Dendritic cell treated with granulocyte-macrophage colony-stimulating factor and Interleukin-4, amounts not matched to agents 40 ng/mL and 50 ng/mL, for 4 days (primary cell): Measurements from ENCODE around the gene DCP1B.

ENCODE experiments used
- H3K27ac Mint-ChIP-seq: one replicate; pipeline ENCODE4 v1.8.0; 2022; ENCODE audit warnings: mild to moderate bottlenecking, mixed read lengths
- H3K27me3 Mint-ChIP-seq: one replicate; pipeline ENCODE4 v1.8.0; 2022; ENCODE audit warnings: mild to moderate bottlenecking, mixed read lengths
- H3K36me3 Mint-ChIP-seq: one replicate; pipeline ENCODE4 v1.8.0; 2022; ENCODE audit warnings: low read depth, mixed read lengths
- H3K4me1 Mint-ChIP-seq: one replicate; pipeline ENCODE4 v1.8.0; 2022; ENCODE audit warnings: low read depth, mixed read lengths
- H3K4me3 Mint-ChIP-seq: one replicate; pipeline ENCODE4 v1.8.0; 2022; ENCODE audit warnings: mild to moderate bottlenecking, moderate library complexity, mixed read lengths
- H3K9me3 Mint-ChIP-seq: one replicate; pipeline ENCODE4 v1.8.0; 2022; ENCODE audit warnings: mixed read lengths
- intact Hi-C: fragments of 100-400 bp; cut with micrococcal nuclease; formaldehyde crosslinking; loops from one replicate; pipeline ENCODE4 v1.15.0; 2022

The DCP1B gene

DNA sequence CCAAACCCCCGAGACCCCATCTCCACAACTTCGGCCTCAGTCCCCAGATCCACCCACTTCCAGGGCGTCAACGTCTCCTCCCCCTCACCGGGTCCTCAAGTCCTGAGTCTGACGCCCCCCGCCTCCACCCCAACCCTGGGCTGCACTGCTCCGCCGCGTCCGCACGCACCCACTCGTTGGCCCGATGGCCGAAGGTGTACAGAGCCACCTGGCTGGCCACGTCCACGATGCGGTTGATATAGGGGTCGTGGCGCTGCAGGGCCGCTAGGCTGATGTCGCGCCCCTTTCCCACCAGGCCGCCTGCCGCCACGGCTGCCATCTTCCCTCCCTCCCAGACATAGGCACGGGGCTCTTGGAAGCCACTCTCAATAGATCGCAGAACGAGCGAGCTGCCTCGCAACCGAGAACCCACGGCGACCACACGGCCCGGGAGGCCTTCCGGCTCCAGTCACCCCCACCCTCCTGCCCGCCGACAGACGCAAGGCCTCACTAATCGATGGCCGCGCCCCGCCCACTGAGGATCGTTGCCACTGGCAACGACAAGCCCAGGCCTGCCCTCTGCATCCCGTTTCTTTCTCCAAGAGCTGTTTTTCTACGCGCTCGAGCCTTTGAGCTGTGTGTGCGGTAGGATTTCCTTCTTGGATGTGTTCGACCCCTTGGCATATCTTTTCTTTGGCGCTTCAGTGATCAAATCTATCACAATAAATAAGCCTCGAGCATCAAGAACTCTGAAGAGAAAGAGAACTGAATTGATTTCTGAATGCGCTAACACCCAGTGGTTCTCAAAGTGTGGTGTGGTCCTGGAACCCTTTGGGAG, at the start of gene DCP1B:
DCP1B (minus strand) TSS at position 345 of the 817 bp plus-strand sequence; CDS start at position 319, 26 bp downstream.
- Mint-ChIP-seq H3K4me3 (peak within 1 kb of the TSS; percentile 100), H3K9me3 (no peaks in the 10 kb centered on the region), H3K27ac (peak within 1 kb of the TSS; percentile 98), H3K27me3 (no peaks in the 10 kb centered on the region), H3K36me3 (peaks cover 11% of the 10 kb centered on the region), H3K4me1 (peaks cover 16% of the 10 kb centered on the region)
- intact Hi-C loops, result no loop called here

- Mint-ChIP-seq H3K27ac (no peak overlapping the region), H3K4me3 (no peak overlapping the region), H3K9me3 (no peaks in the 10 kb centered on the region), H3K27me3 (peaks cover 61% of the 10 kb centered on the region), H3K4me1 (peaks cover 9% of the 10 kb centered on the region), H3K36me3 (no peaks in the 10 kb centered on the region)
- intact Hi-C loops, result no loop called here
Observed at GRCh38 chr12:2053691-2054090, 49.4 kb upstream of the DCP1B start.

GRCh38 chr12:2052826-2053678, 48.8 kb upstream of the DCP1B start, which contains the start of gene CACNA1C:
CACNA1C (plus strand) TSS chr12:2052987; CDS start chr12:2053563, 576 bp downstream.
- intact Hi-C loops, result no loop called here
- no peak within 1 kb of the TSS for H3K27ac Mint-ChIP-seq
- peaks cover 65% of the 10 kb centered on the region for H3K27me3 Mint-ChIP-seq

GRCh38 chr12:2051700-2052621, 47.7 kb upstream of the DCP1B start:
- Mint-ChIP-seq H3K27me3 (peaks cover 56% of the 10 kb centered on the region), H3K9me3 (no peaks in the 10 kb centered on the region), H3K36me3 (no peaks in the 10 kb centered on the region), H3K27ac (no peak overlapping the region), H3K4me3 (no peak overlapping the region), H3K4me1 (peaks cover 9% of the 10 kb centered on the region)
- intact Hi-C loops, result no loop called here

More at GRCh38 chr12:2052826-2053678, 48.8 kb upstream of the DCP1B start, which contains the start of gene CACNA1C:
- H3K9me3 Mint-ChIP-seq, result no peaks in the 10 kb centered on the region
- H3K4me3 Mint-ChIP-seq, result no peak within 1 kb of the TSS
- H3K4me1 Mint-ChIP-seq, result peaks cover 9% of the 10 kb centered on the region
- H3K36me3 Mint-ChIP-seq, result no peaks in the 10 kb centered on the region

DNA sequence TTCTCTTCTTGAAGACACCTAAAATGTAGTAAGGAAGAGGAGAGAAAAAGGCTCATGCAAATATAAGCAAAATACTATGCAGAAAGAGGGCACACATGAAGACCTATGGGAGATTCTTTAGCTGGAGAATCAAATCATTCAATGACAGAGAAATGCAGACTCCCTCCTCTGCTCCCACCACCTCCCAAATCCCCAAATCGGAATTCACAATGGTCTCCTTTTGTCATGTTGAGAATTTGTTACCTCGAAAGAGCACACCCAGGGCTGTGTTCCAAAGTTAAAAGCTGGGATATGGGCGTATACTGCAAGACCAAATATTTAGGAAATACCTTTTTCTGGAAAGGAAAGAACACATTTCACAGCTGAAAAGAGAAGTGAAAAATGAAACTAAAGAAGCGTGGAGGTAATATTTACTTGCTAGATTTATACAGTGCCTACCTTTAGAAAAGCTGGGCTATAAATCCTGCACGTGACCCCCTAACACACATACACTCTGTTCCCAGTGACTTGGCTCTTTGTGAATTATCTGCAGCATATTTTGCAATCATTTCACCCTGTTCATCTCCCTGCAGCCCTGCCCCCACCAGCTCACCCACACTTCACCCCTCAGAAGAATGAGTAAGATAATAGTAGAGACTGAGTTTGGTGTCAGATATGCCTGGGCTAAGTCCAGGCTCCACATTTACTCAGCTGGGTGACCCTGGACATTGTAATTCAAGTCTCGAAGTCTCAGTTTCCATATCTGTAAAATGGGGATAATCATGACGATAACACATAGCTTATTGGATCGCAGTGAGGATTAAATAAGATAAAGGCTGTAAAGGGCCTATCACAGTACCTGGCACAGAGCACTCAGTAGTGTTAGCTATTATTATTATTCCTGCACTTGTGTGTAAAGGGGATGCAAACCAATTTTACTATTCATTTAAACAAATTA, 45.6 kb upstream of the DCP1B start:
- H3K27me3 Mint-ChIP-seq, result peaks cover 42% of the 10 kb centered on the region
- H3K4me1 Mint-ChIP-seq, result peaks cover 9% of the 10 kb centered on the region
- no peaks in the 10 kb centered on the region for H3K9me3 Mint-ChIP-seq
- no peak overlapping the region for H3K27ac Mint-ChIP-seq
- H3K4me3 Mint-ChIP-seq, result no peak overlapping the region
- H3K36me3 Mint-ChIP-seq, result no peaks in the 10 kb centered on the region
- intact Hi-C loops, result no loop called here

- H3K36me3 Mint-ChIP-seq, result no peaks in the 10 kb centered on the region
- peaks cover 31% of the 10 kb centered on the region for H3K27me3 Mint-ChIP-seq
- H3K4me3 Mint-ChIP-seq, result no peak overlapping the region
- no peaks in the 10 kb centered on the region for H3K4me1 Mint-ChIP-seq
- intact Hi-C loops, result no loop called here
- H3K27ac Mint-ChIP-seq, result no peak overlapping the region
- no peaks in the 10 kb centered on the region for H3K9me3 Mint-ChIP-seq
Observed at GRCh38 chr12:2047752-2048151, 43.5 kb upstream of the DCP1B start.

- no peaks in the 10 kb centered on the region for H3K9me3 Mint-ChIP-seq
- H3K4me3 Mint-ChIP-seq, result no peak overlapping the region
- H3K27me3 Mint-ChIP-seq, result peaks cover 30% of the 10 kb centered on the region
- no peaks in the 10 kb centered on the region for H3K4me1 Mint-ChIP-seq
- H3K27ac Mint-ChIP-seq, result no peak overlapping the region
- intact Hi-C loops, result no loop called here
- no peaks in the 10 kb centered on the region for H3K36me3 Mint-ChIP-seq
Observed at GRCh38 chr12:2046957-2047356, 42.7 kb upstream of the DCP1B start.

DNA sequence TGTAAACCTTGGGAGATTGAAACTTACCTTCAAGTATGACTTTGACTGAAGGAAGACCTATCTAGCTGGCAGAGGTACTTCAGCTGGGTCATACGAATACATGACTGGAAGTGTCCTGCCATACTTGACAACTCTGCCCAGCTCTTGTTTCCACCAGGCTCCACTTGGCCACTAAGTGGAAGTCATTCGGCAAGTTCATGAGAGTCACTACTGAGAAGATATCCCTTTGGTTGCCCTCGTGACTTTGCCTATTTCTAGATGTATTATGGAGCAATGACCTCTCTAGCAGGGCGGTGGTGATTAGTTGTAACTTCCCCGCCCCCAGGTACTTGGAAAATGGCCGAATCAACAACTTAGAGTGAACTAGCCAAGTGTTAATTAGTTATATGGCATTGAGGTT, 39.9 kb upstream of the DCP1B start:
- intact Hi-C loops, result no loop called here
- H3K27me3 Mint-ChIP-seq, result peaks cover 22% of the 10 kb centered on the region
- no peak overlapping the region for H3K4me3 Mint-ChIP-seq

GRCh38 chr12:2043054-2043453, 38.8 kb upstream of the DCP1B start:
- H3K27ac Mint-ChIP-seq, result no peak overlapping the region
- intact Hi-C loops, result no loop called here
- H3K4me3 Mint-ChIP-seq, result no peak overlapping the region
- H3K36me3 Mint-ChIP-seq, result no peaks in the 10 kb centered on the region
- no peaks in the 10 kb centered on the region for H3K4me1 Mint-ChIP-seq
- no peaks in the 10 kb centered on the region for H3K9me3 Mint-ChIP-seq
- peaks cover 19% of the 10 kb centered on the region for H3K27me3 Mint-ChIP-seq

More for the DNA sequence above, 39.9 kb upstream of the DCP1B start:
- Mint-ChIP-seq H3K36me3 (no peaks in the 10 kb centered on the region), H3K4me1 (no peaks in the 10 kb centered on the region), H3K9me3 (no peaks in the 10 kb centered on the region), H3K27ac (no peak overlapping the region)

GRCh38 chr12:2039034-2039433, 34.8 kb upstream of the DCP1B start:
- intact Hi-C loops, result loop anchor here (10.0 kb wide), 1 partner anchor 244 kb away; no protein-coding TSS in a partner anchor
- no peak overlapping the region for H3K4me3 Mint-ChIP-seq
- H3K27me3 Mint-ChIP-seq, result peaks cover 50% of the 10 kb centered on the region
- peaks cover 15% of the 10 kb centered on the region for H3K4me1 Mint-ChIP-seq
- H3K36me3 Mint-ChIP-seq, result no peaks in the 10 kb centered on the region
- no peak overlapping the region for H3K27ac Mint-ChIP-seq
- H3K9me3 Mint-ChIP-seq, result no peaks in the 10 kb centered on the region

GRCh38 chr12:2035431-2036055, 31.3 kb upstream of the DCP1B start:
- no peaks in the 10 kb centered on the region for H3K36me3 Mint-ChIP-seq
- H3K9me3 Mint-ChIP-seq, result no peaks in the 10 kb centered on the region
- peaks cover 67% of the 10 kb centered on the region for H3K27me3 Mint-ChIP-seq
- intact Hi-C loops, result loop anchor here (10.0 kb wide), 1 partner anchor 241 kb away; no protein-coding TSS in a partner anchor
- H3K4me3 Mint-ChIP-seq, result peak overlapping the region; percentile 51
- peaks cover 15% of the 10 kb centered on the region for H3K4me1 Mint-ChIP-seq
- no peak overlapping the region for H3K27ac Mint-ChIP-seq
